CD14-positive monocyte (primary cell): ENCODE results near the gene FCRL3. TPM values are rescaled to one million over a fixed set of nuclear protein-coding genes. Genes with fewer than 3 reads are reported as not detected.

ENCODE experiments used
- DNase-seq, 3 donors: peaks; one replicate each; pipeline ENCODE4 v3.0.0-alpha.2; 2011 to 2022
- H2AFZ ChIP-seq: 2 replicates; pipeline ENCODE4 v1.6.0; 2012; ENCODE audit warnings: mild to moderate bottlenecking, low read depth, low read length, inconsistent platforms; ENCODE audit not compliant: insufficient read depth, poor library complexity, severe bottlenecking
- H3K27ac ChIP-seq, 2 donors: 1 replicate in 1 of 2; 2 replicates in 1 of 2; pipeline ENCODE4 v1.5.1; 2012 to 2013; ENCODE audit warnings: low read length in 2 of 2, control low read depth in 1 of 2, inconsistent platforms in 1 of 2, low read depth in 1 of 2, mild to moderate bottlenecking in 1 of 2
- H3K27me3 ChIP-seq, 2 donors: one replicate each; pipeline versions ENCODE4 v1.6.0 to v1.6.1; 2011 to 2013; ENCODE audit warnings: low read length in 2 of 2; ENCODE audit not compliant: control insufficient read depth in 2 of 2, insufficient read depth in 2 of 2
- H3K36me3 ChIP-seq, 2 donors: replicated peaks in 1 of 2; 1 replicate in 1 of 2; 2 replicates in 1 of 2; pipeline versions ENCODE4 v1.5.1 to v1.6.1; 2012 to 2013; ENCODE audit warnings: low read length in 2 of 2, control low read depth in 1 of 2, inconsistent platforms in 1 of 2, mild to moderate bottlenecking in 1 of 2; ENCODE audit not compliant: insufficient read depth in 2 of 2, control insufficient read depth in 1 of 2
- H3K4me1 ChIP-seq, 2 donors: 1 replicate in 1 of 2; 2 replicates in 1 of 2; pipeline versions ENCODE4 v1.5.1 to v1.6.1; 2012 to 2013; ENCODE audit warnings: low read length in 2 of 2, control low read depth in 1 of 2, inconsistent platforms in 1 of 2, mild to moderate bottlenecking in 1 of 2, moderate library complexity in 1 of 2; ENCODE audit not compliant: insufficient read depth in 2 of 2, control insufficient read depth in 1 of 2
- H3K4me2 ChIP-seq: replicated peaks from 2 replicates; pipeline ENCODE3; 2012; ENCODE audit warnings: low read length, moderate library complexity, mild to moderate bottlenecking; ENCODE audit not compliant: poor library complexity, severe bottlenecking; ENCODE audit errors: extremely low read depth
- H3K4me3 ChIP-seq, 3 experiments: fragments of 200-600 bp in 1 of 3; sonication (generic) in 1 of 3; replicated peaks in 1 of 3; 1 replicate in 2 of 3; 2 replicates in 1 of 3; pipeline ENCODE4 v1.5.1; 2011 to 2013; ENCODE audit warnings: low read length in 3 of 3, mild to moderate bottlenecking in 3 of 3, control low read depth in 2 of 3, low read depth in 2 of 3, inconsistent platforms in 1 of 3, moderate library complexity in 1 of 3
- H3K79me2 ChIP-seq: 2 replicates; pipeline ENCODE4 v1.6.0; 2012; ENCODE audit warnings: mild to moderate bottlenecking, control low read depth, inconsistent platforms, low read length, moderate library complexity; ENCODE audit not compliant: insufficient read depth
- H3K9ac ChIP-seq: 2 replicates; pipeline ENCODE4 v1.6.0; 2017; ENCODE audit warnings: low read length, mild to moderate bottlenecking; ENCODE audit not compliant: insufficient read depth, poor library complexity, severe bottlenecking
- H3K9me3 ChIP-seq, 2 donors: replicated peaks in 1 of 2; 1 replicate in 1 of 2; 2 replicates in 1 of 2; pipeline versions ENCODE4 v1.5.1 to v1.6.1; 2012 to 2013; ENCODE audit warnings: low read length in 2 of 2, control low read depth in 1 of 2; ENCODE audit not compliant: control insufficient read depth in 1 of 2, insufficient read depth in 1 of 2
- H4K20me1 ChIP-seq: 2 replicates; pipeline ENCODE4 v1.6.0; 2012; ENCODE audit warnings: mild to moderate bottlenecking, low read length, control low read depth, moderate library complexity; ENCODE audit not compliant: insufficient read depth
- H3K27ac Mint-ChIP-seq, 7 donors: one replicate each; pipeline ENCODE4 v1.8.0; 2020; ENCODE audit warnings: mild to moderate bottlenecking in 7 of 7, mixed read lengths in 7 of 7, moderate library complexity in 6 of 7, inconsistent platforms in 2 of 7
- H3K27me3 Mint-ChIP-seq, 3 donors: one replicate each; pipeline ENCODE4 v1.8.0; 2021 to 2022; ENCODE audit warnings: low read depth in 3 of 3, mild to moderate bottlenecking in 3 of 3, mixed read lengths in 3 of 3, moderate library complexity in 3 of 3, inconsistent platforms in 1 of 3
- H3K36me3 Mint-ChIP-seq, 2 donors: one replicate each; pipeline ENCODE4 v1.8.0; 2020; ENCODE audit warnings: mixed read lengths in 2 of 2, inconsistent platforms in 1 of 2, mild to moderate bottlenecking in 1 of 2
- H3K4me1 Mint-ChIP-seq: one replicate; pipeline ENCODE4 v1.8.0; 2020; ENCODE audit warnings: mild to moderate bottlenecking, mixed read lengths
- H3K4me3 Mint-ChIP-seq, 2 donors: one replicate each; pipeline ENCODE4 v1.8.0; 2020; ENCODE audit warnings: mild to moderate bottlenecking in 2 of 2, mixed read lengths in 2 of 2, moderate library complexity in 1 of 2
- H3K9me3 Mint-ChIP-seq, 7 donors: one replicate each; pipeline ENCODE4 v1.8.0; 2020 to 2022; ENCODE audit warnings: mixed read lengths in 7 of 7, mild to moderate bottlenecking in 6 of 7, moderate library complexity in 6 of 7, inconsistent platforms in 2 of 7
- WGBS: methylation state at CpG from one replicate; pipeline ENCODE4 v1.1.5; 2013; ENCODE audit warnings: missing lambda C conversion rate; ENCODE audit not compliant: insufficient coverage; 5-methylcytosine and 5-hydroxymethylcytosine counted together
- intact Hi-C, 2 donors: fragments of 100-400 bp; cut with micrococcal nuclease; formaldehyde crosslinking; loops; one replicate each; pipeline versions ENCODE4 v1.15.0 to v1.15.1; 2023
- polyA minus RNA-seq: library from RNA; depleted of rRNA, polyadenylated mRNA; stranded (reverse); fragments of >200 nt; gene quantifications from 2 replicates; pipeline ENCODE4 v1.2.3, GENCODE V29; 2012
- polyA plus RNA-seq, 3 donors: library from polyadenylated mRNA; depleted of rRNA in 1 of 3; unstranded in 2 of 3; stranded (reverse) in 1 of 3; fragments of 300-500 nt in 2 of 3; fragments of >200 nt in 1 of 3; fragmentation: Illumina TruSeq in 2 of 3; gene quantifications; 1 replicate in 2 of 3; 2 replicates in 1 of 3; pipeline ENCODE4 v1.2.3, GENCODE V29; 2012 to 2021
- total RNA-seq, 12 experiments: library from RNA in 1 of 12; stranded (reverse) in 1 of 12; fragments of 120-200 nt in 1 of 12; gene quantifications; one replicate each; pipeline ENCODE4 v1.2.4 and lab custom pipeline; 2013 to 2026; ENCODE audit warnings: mixed read lengths in 6 of 12, inconsistent platforms in 1 of 12
- TF ChIP-seq, protein P1 (sequence below): fragments of 200-600 bp; IDR thresholded peaks from one replicate; pipeline ENCODE4 v1.8.0; 2022; ENCODE audit warnings: antibody characterized with exemption, mild to moderate bottlenecking

FCRL3 gene, protein sequence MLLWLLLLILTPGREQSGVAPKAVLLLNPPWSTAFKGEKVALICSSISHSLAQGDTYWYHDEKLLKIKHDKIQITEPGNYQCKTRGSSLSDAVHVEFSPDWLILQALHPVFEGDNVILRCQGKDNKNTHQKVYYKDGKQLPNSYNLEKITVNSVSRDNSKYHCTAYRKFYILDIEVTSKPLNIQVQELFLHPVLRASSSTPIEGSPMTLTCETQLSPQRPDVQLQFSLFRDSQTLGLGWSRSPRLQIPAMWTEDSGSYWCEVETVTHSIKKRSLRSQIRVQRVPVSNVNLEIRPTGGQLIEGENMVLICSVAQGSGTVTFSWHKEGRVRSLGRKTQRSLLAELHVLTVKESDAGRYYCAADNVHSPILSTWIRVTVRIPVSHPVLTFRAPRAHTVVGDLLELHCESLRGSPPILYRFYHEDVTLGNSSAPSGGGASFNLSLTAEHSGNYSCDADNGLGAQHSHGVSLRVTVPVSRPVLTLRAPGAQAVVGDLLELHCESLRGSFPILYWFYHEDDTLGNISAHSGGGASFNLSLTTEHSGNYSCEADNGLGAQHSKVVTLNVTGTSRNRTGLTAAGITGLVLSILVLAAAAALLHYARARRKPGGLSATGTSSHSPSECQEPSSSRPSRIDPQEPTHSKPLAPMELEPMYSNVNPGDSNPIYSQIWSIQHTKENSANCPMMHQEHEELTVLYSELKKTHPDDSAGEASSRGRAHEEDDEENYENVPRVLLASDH
- 1.4 TPM for total RNA-seq (2013)
- polyA plus RNA-seq (under 1 TPM; 0.09 to 0.42 (median 0.32) TPM), polyA minus RNA-seq (0.14 and 0.32 TPM in 2 replicates), total RNA-seq (lab: John Stamatoyannopoulos, UW) (0 to 3.5 (median 0.17) reads per million in 11 experiments)

DNA sequence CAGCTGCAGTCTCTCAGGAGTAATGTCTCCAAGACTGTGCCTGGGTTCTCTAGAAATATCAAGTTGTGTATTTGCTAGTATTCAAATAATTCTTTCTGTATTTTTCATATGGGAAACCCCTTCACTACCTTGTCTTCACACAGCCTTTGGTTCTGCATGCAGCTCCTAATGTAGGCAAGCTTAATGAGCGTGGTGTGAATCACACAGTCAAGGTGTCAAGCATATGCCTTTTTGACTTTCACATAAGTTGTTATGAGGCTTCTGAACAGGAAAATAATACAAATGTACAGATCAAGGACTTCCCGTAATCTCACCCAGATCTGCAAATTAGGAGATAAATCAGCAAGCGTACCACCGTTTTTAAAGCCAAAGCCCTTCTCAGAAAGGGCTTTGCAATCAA is at the start of gene FCRL3:
FCRL3 (minus strand) TSS at position 38 of the 400 bp plus-strand sequence. CDS start 280 bp downstream, outside the sequence.
- WGBS: no CpG with 5 or more reads among the region's 4 CpGs
- Histone ChIP-seq H3K27me3 (peaks cover 23 to 38% of the 10 kb centered on the region in 2 donors), H3K27ac (no peak within 1 kb of the TSS), H3K4me1 (no peaks in the 10 kb centered on the region), H3K9me3 (no peaks in the 10 kb centered on the region), H3K36me3 (no peaks in the 10 kb centered on the region), H3K4me3 (no peak within 1 kb of the TSS), H3K79me2 (no peaks in the 10 kb centered on the region), H3K4me2 (no peak within 1 kb of the TSS), H3K9ac (no peak within 1 kb of the TSS), H2AFZ (no peak within 1 kb of the TSS), H4K20me1 (no peaks in the 10 kb centered on the region)
- H3K4me3 Mint-ChIP-seq: peak within 1 kb of the TSS; percentile 17 to 28
- intact Hi-C loops: no loop called here
- H3K27me3 Mint-ChIP-seq: peaks cover 27 to 41% (median 29%) of the 10 kb centered on the region in 3 donors
- no peaks in the 10 kb centered on the region for H3K4me1 Mint-ChIP-seq
- TF ChIP-seq, protein P1, sequence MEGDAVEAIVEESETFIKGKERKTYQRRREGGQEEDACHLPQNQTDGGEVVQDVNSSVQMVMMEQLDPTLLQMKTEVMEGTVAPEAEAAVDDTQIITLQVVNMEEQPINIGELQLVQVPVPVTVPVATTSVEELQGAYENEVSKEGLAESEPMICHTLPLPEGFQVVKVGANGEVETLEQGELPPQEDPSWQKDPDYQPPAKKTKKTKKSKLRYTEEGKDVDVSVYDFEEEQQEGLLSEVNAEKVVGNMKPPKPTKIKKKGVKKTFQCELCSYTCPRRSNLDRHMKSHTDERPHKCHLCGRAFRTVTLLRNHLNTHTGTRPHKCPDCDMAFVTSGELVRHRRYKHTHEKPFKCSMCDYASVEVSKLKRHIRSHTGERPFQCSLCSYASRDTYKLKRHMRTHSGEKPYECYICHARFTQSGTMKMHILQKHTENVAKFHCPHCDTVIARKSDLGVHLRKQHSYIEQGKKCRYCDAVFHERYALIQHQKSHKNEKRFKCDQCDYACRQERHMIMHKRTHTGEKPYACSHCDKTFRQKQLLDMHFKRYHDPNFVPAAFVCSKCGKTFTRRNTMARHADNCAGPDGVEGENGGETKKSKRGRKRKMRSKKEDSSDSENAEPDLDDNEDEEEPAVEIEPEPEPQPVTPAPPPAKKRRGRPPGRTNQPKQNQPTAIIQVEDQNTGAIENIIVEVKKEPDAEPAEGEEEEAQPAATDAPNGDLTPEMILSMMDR: no peak
- no peaks in the 10 kb centered on the region for H3K36me3 Mint-ChIP-seq
- no peaks in the 10 kb centered on the region for H3K9me3 Mint-ChIP-seq
- peak within 1 kb of the TSS in 1 of 7 donors; percentile 32 for H3K27ac Mint-ChIP-seq
- DNase-seq: no peak

DNA sequence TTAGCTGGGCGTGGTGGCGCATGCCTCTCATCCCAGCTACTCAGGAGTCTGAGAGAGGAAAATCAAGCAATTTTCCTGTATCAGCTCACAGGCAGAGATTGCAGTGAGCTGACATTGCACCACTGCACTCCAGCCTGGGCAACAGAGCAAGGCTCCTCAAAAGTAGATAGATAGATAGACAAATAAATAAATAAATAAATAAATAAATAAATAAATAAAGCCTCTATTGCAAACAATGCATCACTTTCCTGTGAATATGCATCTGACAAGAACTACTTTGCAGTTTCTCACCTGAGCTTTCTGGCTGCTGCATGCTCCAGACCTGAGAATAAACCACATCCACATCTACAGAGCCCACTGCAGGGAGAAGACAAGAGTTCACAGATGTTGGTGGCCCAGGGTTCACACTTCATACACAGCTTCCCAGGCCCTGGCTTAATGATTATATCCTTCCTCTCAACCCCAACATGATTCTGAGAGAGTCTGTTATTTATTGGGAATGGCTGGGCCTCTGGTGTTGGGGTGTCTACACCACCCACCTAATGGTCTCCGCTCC is 47.8 kb upstream of the FCRL3 start:
- H3K4me3 ChIP-seq: no peak overlapping the region
- no peaks in the 10 kb centered on the region for H3K9me3 ChIP-seq
- no peaks in the 10 kb centered on the region for H3K36me3 Mint-ChIP-seq
- DNase-seq: no peak
- no peaks in the 10 kb centered on the region for H3K4me1 ChIP-seq
- no peaks in the 10 kb centered on the region for H3K79me2 ChIP-seq
- no peak overlapping the region for H2AFZ ChIP-seq
- H4K20me1 ChIP-seq: no peaks in the 10 kb centered on the region
- H3K27me3 Mint-ChIP-seq: peaks cover 1 to 11% (median 2%) of the 10 kb centered on the region in 3 donors
- H3K4me2 ChIP-seq: no peak overlapping the region
- 100% methylated on average over 3 of the region's 3 CpGs for WGBS
- H3K9ac ChIP-seq: no peak overlapping the region
- no peak overlapping the region for H3K27ac Mint-ChIP-seq
- TF ChIP-seq, protein P1: no peak
- intact Hi-C loops: no loop called here
- no peak overlapping the region for H3K4me3 Mint-ChIP-seq
- H3K27ac ChIP-seq: no peak overlapping the region
- peaks cover 0 to 2% of the 10 kb centered on the region in 2 donors for H3K27me3 ChIP-seq
- peaks cover 3% of the 10 kb centered on the region for H3K4me1 Mint-ChIP-seq
- peaks cover 0 to 3% (median 0%) of the 10 kb centered on the region in 7 donors for H3K9me3 Mint-ChIP-seq
- no peaks in the 10 kb centered on the region for H3K36me3 ChIP-seq
